Motor neuron (in vitro differentiated cells): ENCODE results near the gene CHRDL1. TPM values are rescaled to one million over a fixed set of nuclear protein-coding genes. Genes with fewer than 3 reads are reported as not detected.

Source experiments
- ATAC-seq, 8 experiments: fragments of 200-7000 bp; cut with Tn5 transposase; replicated peaks in 6 of 8; 2 replicates each; pipeline ENCODE4 v1.8.0; 2021; ENCODE audit warnings: mild to moderate bottlenecking in 8 of 8, moderate library complexity in 8 of 8
- H3K27ac ChIP-seq, 2 donors: fragments of 250-450 bp; sonication (Bioruptor Pico); 2 replicates each; pipeline ENCODE4 v1.9.0; 2021; ENCODE audit warnings: antibody characterized with exemption in 2 of 2, mild to moderate bottlenecking in 2 of 2, moderate library complexity in 1 of 2
- H3K4me1 ChIP-seq, 2 donors: fragments of 250-450 bp; sonication (Bioruptor Pico); replicated peaks in 1 of 2; 2 replicates each; pipeline ENCODE4 v1.6.1; 2021; ENCODE audit warnings: antibody characterized with exemption in 2 of 2, mild to moderate bottlenecking in 2 of 2, moderate library complexity in 1 of 2
- H3K4me3 ChIP-seq, 5 donors: fragments of 250-450 bp; sonication (Bioruptor Pico); 2 replicates each; pipeline ENCODE4 v1.9.0; 2021; ENCODE audit warnings: antibody characterized with exemption in 5 of 5, mild to moderate bottlenecking in 5 of 5, moderate library complexity in 4 of 5
- WGBS, 10 experiments: fragments of 450-650 bp; shearing (Covaris generic); methylation state at CpG; one replicate each; pipeline ENCODE4 v1.0.0; 2022; 5-methylcytosine and 5-hydroxymethylcytosine counted together
- in situ Hi-C, 9 experiments: fragments of 400-800 bp; cut with MboI; loops; one replicate each; pipeline ENCODE4 v1.15.0; 2021; ENCODE audit warnings: low sequenced_read_pairs in 9 of 9, low pct_unique_long_range_greater_than_20kb in 2 of 9; ENCODE audit not compliant: unreplicated experiment in 9 of 9
- total RNA-seq, 8 experiments: library from RNA; unstranded; fragments of 300-600 nt; gene quantifications; 2 replicates each; pipeline versions ENCODE4 v1.2.3 to v1.2.4, GENCODE V29; 2022

Gene CHRDL1
- total RNA-seq, 8 experiments from 2014 or later: 0.25 to 42.6 (median 5.5) TPM; not detected in 2

DNA sequence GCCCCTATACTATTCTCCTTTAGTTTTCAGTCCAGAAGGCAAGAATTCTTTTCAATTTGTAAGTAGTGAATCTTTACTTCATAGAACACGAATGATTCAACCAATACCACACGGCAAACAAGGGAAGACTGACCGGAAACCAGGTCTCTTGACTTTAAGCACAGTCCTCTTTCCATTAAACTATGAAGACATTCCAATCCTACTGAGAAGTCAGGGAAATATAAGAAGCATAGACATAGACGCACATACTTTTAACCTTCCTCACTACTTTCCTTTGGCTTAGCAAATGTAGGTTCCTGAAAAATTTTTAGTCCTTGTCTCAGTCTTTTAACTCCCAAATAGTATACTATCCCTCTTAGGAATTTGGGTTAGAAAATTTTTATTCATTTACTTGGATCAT is 9.1 kb downstream of the CHRDL1 start:
- H3K4me1 ChIP-seq: peaks cover 3 to 15% of the 10 kb centered on the region in 2 donors
- no peak overlapping the region for H3K4me3 ChIP-seq
- peak in 1 of 8 experiments; percentile 18 for ATAC-seq
- H3K27ac ChIP-seq: no peak overlapping the region
- WGBS, 10 experiments: 20 to 90% (median 45%) methylated on average over 1 to 4 of the region's 4 CpGs; no CpG with 5 or more reads in 6 of the 10 experiments
- in situ Hi-C loops: no loop called here

- H3K27ac ChIP-seq: no peak overlapping the region
- in situ Hi-C loops: no loop called here
- ATAC-seq: peak in 2 of 8 experiments; percentile 58 to 59
- no peak overlapping the region for H3K4me3 ChIP-seq
- H3K4me1 ChIP-seq: no peaks in the 10 kb centered on the region
- 0 to 44% (median 40%) methylated on average over 1 of the region's 1 CpG; no CpG with 5 or more reads in 7 of the 10 experiments for WGBS, 10 experiments
Observed at GRCh38 chrX:110759785-110760184, 35.8 kb downstream of the CHRDL1 start.

- no peaks in the 10 kb centered on the region for H3K4me1 ChIP-seq
- no peak overlapping the region for H3K4me3 ChIP-seq
- no peak overlapping the region for H3K27ac ChIP-seq
- ATAC-seq: peak in 3 of 8 experiments; percentile 35 to 56 (median 56)
- in situ Hi-C loops: no loop called here
- 16 to 100% (median 80%) methylated on average over 1 to 6 of the region's 7 CpGs; no CpG with 5 or more reads in 5 of the 10 experiments for WGBS, 10 experiments
Observed at GRCh38 chrX:110758781-110759422, 36.7 kb downstream of the CHRDL1 start.

GRCh38 chrX:110755611-110756010 is 40.0 kb downstream of the CHRDL1 start:
- 0 to 100% (median 62%) methylated on average over 1 to 3 of the region's 3 CpGs; no CpG with 5 or more reads in 4 of the 10 experiments for WGBS, 10 experiments
- no peak overlapping the region for H3K27ac ChIP-seq
- no peak overlapping the region for H3K4me3 ChIP-seq
- peaks cover 0 to 3% of the 10 kb centered on the region in 2 donors for H3K4me1 ChIP-seq
- in situ Hi-C loops: no loop called here
- no peak for ATAC-seq

DNA sequence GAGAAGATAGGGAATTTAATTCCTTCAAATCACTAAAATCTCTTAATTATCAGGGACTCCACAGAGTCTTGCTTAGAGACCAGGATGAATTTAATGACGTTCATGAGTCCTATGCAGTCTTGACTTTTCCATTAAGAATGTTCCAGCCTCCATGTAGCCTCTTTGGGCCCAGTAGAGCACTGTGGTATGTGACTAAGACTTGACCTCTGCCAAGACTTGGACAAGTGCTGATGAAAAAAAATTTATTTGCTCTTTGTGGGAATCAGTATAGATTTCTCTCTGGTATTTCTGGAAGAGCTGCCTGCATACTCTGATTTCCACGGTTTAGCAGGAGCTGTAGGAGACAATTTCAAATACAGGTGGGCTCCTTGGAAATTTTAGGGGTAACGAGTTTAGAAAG is 40.6 kb downstream of the CHRDL1 start:
- H3K4me1 ChIP-seq: peaks cover 0 to 3% of the 10 kb centered on the region in 2 donors
- in situ Hi-C loops: no loop called here
- H3K27ac ChIP-seq: no peak overlapping the region
- WGBS, 10 experiments: 0 to 60% (median 26%) methylated on average over 1 to 3 of the region's 3 CpGs; no CpG with 5 or more reads in 6 of the 10 experiments
- no peak overlapping the region for H3K4me3 ChIP-seq
- ATAC-seq: no peak

DNA sequence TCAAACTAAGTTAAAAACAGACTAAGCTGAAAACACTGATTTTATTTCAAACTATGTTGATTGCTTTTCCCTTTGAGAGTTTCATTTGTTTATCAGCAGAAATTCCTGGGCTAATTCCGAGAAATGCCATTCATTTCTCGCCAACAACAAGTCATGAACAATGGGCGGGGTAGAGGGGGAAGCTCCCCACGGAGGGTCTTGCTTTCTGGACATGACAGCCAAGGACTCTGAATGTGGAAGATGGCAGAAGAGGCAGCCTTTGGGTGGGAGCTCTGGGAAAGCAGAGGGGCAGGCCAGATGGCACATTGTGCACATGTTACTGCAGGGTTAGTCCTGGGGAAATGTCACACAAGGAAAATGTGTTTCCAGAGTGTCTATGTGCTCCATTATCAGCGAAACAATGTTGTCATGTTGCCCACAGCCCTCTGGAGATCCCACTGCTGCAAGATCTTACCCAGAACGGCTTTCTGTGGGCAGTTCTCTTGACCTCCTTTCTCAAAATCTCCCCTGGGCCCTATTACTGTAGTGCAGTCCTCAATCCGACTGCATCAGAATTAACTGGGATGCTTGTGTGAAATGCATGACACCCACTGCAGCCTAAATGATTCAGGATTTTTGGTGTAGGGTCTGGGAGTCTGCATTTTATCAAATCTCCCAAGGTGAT is 45.0 kb downstream of the CHRDL1 start:
- WGBS, 10 experiments: 0 to 82% (median 17%) methylated on average over 1 to 6 of the region's 7 CpGs; no CpG with 5 or more reads in 5 of the 10 experiments
- in situ Hi-C loops: no loop called here
- H3K4me3 ChIP-seq: no peak overlapping the region
- H3K27ac ChIP-seq: no peak overlapping the region
- ATAC-seq: no peak
- peaks cover 0 to 3% of the 10 kb centered on the region in 2 donors for H3K4me1 ChIP-seq

- Histone ChIP-seq H3K4me1 (peaks cover 0 to 3% of the 10 kb centered on the region in 2 donors), H3K27ac (no peak overlapping the region), H3K4me3 (no peak overlapping the region)
- WGBS, 10 experiments: 34 to 100% (median 88%) methylated on average over 1 to 3 of the region's 3 CpGs; no CpG with 5 or more reads in 4 of the 10 experiments
- in situ Hi-C loops: no loop called here
- no peak for ATAC-seq
Observed at GRCh38 chrX:110748256-110748806, 47.3 kb downstream of the CHRDL1 start.

GRCh38 chrX:110746014-110746413 is 49.6 kb downstream of the CHRDL1 start:
- 60 to 75% methylated on average over 1 of the region's 4 CpGs; no CpG with 5 or more reads in 8 of the 10 experiments for WGBS, 10 experiments

GRCh38 chrX:110745288-110745687 is 50.3 kb downstream of the CHRDL1 start:
- ATAC-seq: no peak
- Histone ChIP-seq H3K4me3 (no peak overlapping the region), H3K4me1 (no peaks in the 10 kb centered on the region), H3K27ac (no peak overlapping the region)
- 35% methylated on average over 2 of the region's 2 CpGs; no CpG with 5 or more reads in 9 of the 10 experiments for WGBS, 10 experiments
- in situ Hi-C loops: no loop called here

More at GRCh38 chrX:110746014-110746413, 49.6 kb downstream of the CHRDL1 start:
- Histone ChIP-seq H3K27ac (no peak overlapping the region), H3K4me3 (no peak overlapping the region), H3K4me1 (peaks cover 0 to 2% of the 10 kb centered on the region in 2 donors)
- in situ Hi-C loops: no loop called here
- ATAC-seq: no peak

DNA sequence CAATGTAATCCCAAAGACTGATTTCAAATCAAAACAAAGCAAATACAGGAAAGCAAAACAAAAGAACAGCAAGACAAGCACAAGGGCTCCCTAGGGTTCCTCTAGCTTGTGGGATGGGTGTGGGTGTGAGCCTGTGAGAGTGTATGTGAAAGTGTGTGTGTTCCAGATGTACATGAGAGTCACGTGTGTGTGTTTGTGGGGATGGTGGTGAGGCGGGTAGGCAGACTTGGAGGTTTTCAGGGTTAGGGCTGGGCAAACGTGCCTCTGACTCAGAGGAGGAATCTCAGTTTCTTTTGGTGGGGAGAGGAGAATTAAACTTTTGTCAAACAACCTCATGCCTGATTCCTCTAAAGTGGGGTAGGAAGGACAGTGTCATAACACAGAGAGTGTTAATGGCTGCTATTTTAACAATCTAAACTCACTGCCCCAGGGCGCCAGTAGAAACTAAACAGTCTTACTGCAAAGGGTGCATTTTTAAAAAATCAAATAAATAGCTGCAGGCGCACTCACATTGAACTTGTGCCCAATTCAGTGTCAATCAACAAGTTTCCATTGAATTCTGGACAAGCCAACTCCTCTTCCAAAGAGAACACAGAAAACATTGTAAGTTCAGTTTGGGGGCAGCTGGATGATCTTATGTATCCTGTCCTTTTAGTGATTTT is 51.8 kb downstream of the CHRDL1 start:
- ATAC-seq: peak in 3 of 8 experiments; percentile 41 to 66 (median 50)
- WGBS, 10 experiments: 0 to 88% (median 31%) methylated on average over 1 to 2 of the region's 5 CpGs; no CpG with 5 or more reads in 6 of the 10 experiments
- no peak overlapping the region for H3K4me3 ChIP-seq
- no peaks in the 10 kb centered on the region for H3K4me1 ChIP-seq
- in situ Hi-C loops: no loop called here
- H3K27ac ChIP-seq: no peak overlapping the region

GRCh38 chrX:110741213-110741796 is 54.3 kb downstream of the CHRDL1 start:
- H3K27ac ChIP-seq: no peak overlapping the region
- H3K4me1 ChIP-seq: no peaks in the 10 kb centered on the region
- H3K4me3 ChIP-seq: no peak overlapping the region
- in situ Hi-C loops: no loop called here
- WGBS, 10 experiments: 83% methylated on average over 1 of the region's 1 CpG; no CpG with 5 or more reads in 9 of the 10 experiments
- ATAC-seq: peak in 2 of 8 experiments; percentile 45 to 72

DNA sequence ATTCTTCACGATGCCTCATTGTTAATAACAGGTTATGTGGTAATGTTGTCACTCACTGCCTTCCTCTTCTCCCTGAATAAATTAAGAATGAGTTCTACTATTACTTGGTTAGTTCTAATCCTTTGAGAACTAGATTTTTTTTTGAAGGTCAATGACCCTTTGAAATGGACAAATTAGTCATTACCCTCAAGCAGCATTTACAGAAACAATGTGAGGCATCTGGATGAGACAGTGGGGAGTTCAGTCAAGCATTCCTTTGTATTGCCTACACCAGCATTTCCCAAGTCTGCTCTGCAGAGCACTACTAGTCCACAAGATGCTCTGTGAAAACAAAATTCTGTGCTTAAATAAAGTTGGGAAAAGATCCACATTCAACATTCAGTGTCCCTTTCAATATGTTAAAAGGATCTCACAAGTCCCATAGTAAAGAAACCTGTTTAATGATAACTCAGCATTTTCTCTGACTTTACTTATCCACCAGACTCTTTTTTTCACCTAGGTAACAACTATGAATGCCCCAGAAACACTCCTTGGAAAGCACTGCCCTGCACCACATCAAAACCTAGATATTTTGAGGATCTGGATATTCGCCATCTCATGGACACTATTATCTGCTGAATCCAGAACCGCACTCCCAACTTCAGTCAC is 60.6 kb downstream of the CHRDL1 start:
- in situ Hi-C loops: no loop called here
- H3K4me3 ChIP-seq: no peak overlapping the region
- H3K4me1 ChIP-seq: no peaks in the 10 kb centered on the region
- WGBS, 10 experiments: 0 to 100% (median 60%) methylated on average over 1 to 2 of the region's 3 CpGs; no CpG with 5 or more reads in 3 of the 10 experiments
- no peak overlapping the region for H3K27ac ChIP-seq
- ATAC-seq: no peak
